ENCODE data around the gene MINDY1.
A peak's percentile ranks its signal among the peaks of the same experiment; 100 is the strongest.

MINDY1 gene

DNA sequence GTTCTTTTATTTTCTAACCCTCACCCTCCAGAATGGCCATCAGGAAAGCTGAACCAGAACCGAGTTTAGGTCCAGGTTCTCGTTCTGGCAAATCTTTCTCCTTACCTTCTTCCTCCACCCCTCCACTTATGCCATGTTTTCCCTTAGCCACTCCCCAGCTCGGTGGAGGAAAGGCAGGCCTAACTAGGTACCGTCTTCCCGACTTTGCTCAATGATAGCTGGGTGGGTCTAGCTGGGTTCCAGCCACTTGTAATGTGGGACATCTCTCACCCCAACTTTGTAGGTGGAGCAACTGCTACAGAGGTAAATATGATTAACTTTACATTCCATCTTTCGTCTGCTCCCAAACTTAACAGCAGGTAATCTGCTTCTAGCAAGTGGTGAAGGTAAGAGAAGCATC is 30.3 kb upstream of the MINDY1 start:
- in situ Hi-C loops (cut with MboI; ENCODE audit: low pct_unique_long_range_greater_than_20kb, low sequenced_read_pairs, unreplicated experiment) = no loop called here
- no peak for DNase-seq (ENCODE audit: low spot score)
- TF ChIP-seq, protein P1, sequence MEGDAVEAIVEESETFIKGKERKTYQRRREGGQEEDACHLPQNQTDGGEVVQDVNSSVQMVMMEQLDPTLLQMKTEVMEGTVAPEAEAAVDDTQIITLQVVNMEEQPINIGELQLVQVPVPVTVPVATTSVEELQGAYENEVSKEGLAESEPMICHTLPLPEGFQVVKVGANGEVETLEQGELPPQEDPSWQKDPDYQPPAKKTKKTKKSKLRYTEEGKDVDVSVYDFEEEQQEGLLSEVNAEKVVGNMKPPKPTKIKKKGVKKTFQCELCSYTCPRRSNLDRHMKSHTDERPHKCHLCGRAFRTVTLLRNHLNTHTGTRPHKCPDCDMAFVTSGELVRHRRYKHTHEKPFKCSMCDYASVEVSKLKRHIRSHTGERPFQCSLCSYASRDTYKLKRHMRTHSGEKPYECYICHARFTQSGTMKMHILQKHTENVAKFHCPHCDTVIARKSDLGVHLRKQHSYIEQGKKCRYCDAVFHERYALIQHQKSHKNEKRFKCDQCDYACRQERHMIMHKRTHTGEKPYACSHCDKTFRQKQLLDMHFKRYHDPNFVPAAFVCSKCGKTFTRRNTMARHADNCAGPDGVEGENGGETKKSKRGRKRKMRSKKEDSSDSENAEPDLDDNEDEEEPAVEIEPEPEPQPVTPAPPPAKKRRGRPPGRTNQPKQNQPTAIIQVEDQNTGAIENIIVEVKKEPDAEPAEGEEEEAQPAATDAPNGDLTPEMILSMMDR (IDR thresholded peaks at IDR 0.05; ENCODE audit: extremely low read depth, insufficient read depth, missing control alignments) = no peak

DNA sequence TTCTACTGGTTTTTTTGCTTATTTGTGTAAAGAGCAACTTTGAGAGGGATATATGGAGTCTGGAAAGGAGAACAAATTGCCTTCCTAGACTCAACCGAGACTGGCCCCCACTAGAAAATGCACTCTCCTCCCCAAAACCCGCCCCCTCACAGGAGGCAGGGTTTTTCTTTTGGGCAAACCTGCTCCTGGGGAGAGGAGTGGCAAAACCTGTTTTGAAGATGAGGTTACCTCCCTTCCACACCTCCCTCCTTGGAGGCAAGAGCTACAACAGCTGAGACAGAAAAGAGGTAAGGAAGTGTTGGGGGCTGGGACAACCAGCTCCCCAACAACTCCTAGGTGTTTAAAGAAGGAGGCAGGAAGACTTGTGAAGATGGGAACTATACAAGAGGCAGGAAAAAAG is 29.7 kb upstream of the MINDY1 start, which contains the start of gene BNIPL:
Gene BNIPL (plus strand): TSS at position 231 of the 400 bp plus-strand sequence. CDS start 140 bp downstream, at position 371.
- no peak for DNase-seq (ENCODE audit: low spot score)
- in situ Hi-C loops (cut with MboI; ENCODE audit: low pct_unique_long_range_greater_than_20kb, low sequenced_read_pairs, unreplicated experiment) = no loop called here
- TF ChIP-seq, protein P1 (IDR thresholded peaks at IDR 0.05; ENCODE audit: extremely low read depth, insufficient read depth, missing control alignments) = no peak

DNA sequence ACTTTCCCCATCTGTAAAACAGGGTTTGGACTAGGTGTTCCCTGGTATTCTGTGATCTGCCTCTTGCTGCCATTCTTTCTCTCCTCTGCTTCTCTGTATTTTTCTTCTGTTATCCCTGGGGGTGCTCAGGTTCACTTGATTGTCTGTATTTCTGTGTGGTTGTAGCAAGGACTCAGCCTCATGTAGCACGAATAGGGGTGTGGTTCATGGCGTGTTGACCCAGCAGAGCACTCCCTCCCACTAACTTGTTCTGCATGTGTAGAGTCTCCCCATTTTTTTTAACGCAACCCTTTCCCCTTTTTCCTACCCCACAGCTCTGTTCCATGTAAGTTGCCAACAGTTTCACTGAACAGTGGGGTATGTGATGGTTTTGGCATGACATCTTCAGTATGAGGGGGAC is 28.5 kb upstream of the MINDY1 start:
- in situ Hi-C loops (cut with MboI; ENCODE audit: low pct_unique_long_range_greater_than_20kb, low sequenced_read_pairs, unreplicated experiment) = no loop called here
- DNase-seq (ENCODE audit: low spot score) = no peak
- TF ChIP-seq, protein P1 (IDR thresholded peaks at IDR 0.05; ENCODE audit: extremely low read depth, insufficient read depth, missing control alignments) = no peak

DNA sequence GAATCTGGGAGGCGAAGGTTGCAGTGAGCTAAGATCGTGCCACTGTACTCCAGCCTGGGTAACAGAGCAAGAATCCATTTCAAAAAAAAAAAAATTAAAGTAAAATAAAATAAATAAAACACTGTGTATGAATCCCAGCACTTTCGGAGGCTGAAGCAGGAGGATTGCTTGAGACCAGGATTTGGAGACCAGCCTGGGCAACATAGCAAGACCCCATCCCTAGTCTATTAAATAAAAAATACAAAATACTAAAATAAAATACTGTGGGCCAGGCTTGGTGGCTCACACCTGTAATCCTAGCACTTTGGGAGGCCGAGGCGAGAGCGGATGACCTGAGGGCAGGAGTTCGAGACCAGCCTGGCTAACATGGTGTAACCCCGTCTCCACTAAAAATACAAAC is 25.5 kb upstream of the MINDY1 start:
- no peak for DNase-seq (ENCODE audit: low spot score)
- TF ChIP-seq, protein P1 (IDR thresholded peaks at IDR 0.05; ENCODE audit: extremely low read depth, insufficient read depth, missing control alignments) = no peak
- in situ Hi-C loops (cut with MboI; ENCODE audit: low pct_unique_long_range_greater_than_20kb, low sequenced_read_pairs, unreplicated experiment) = no loop called here

DNA sequence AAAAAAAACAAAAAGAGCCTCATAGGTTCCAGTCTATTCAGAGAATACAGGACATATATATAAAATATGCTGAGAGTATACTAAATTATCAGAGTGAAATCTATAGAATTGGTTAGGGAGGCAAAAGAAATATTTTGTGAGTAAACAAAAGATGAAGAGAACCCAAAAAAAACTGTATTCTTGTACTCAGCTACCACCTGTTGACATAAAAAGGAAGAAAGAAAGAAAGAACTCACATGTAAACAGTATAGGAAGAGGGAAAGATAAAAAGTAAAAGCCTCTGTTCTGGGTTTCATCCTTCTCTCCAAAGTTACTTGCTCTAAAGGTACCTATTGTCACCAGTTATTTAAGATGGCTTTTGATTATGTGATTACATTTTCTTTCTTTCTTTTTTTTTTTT is 19.8 kb upstream of the MINDY1 start:
- no peak for DNase-seq (ENCODE audit: low spot score)
- in situ Hi-C loops (cut with MboI; ENCODE audit: low pct_unique_long_range_greater_than_20kb, low sequenced_read_pairs, unreplicated experiment) = no loop called here

DNA sequence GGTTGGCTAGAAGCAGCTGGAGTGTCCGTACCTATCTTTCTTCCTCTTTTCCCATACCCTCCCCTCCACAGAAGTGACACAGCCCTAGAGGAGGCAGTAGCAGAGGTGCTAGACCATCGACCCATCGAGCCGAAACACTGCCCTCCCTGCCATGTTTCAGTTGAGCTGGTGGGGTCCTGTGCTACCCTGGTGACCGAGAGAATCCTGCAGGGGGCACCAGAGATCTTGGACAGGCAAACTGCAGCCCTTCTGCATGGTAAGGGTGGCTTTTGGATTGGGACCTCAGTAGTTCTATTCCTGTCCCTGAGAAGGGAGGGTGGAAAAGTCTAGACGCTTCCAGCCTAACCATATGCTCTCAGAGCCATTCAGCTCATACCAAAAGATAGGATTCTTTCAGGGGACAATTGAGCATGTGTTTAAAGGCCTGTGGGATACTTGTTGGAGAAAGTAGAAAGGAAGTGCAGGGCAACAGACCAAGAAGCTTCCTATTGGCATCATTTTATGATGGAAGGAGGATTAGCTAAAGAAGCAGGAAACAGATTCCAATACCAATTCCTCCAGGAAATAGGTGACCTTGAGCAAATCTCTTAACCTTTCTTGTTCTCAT is 17.9 kb upstream of the MINDY1 start:
- TF ChIP-seq, protein P1 (IDR thresholded peaks at IDR 0.05; ENCODE audit: extremely low read depth, insufficient read depth, missing control alignments) = peak; percentile 84
- peak; percentile 82 for DNase-seq (ENCODE audit: low spot score)
- in situ Hi-C loops (cut with MboI; ENCODE audit: low pct_unique_long_range_greater_than_20kb, low sequenced_read_pairs, unreplicated experiment) = no loop called here

More for the DNA sequence above, 19.8 kb upstream of the MINDY1 start:
- TF ChIP-seq, protein P1 (IDR thresholded peaks at IDR 0.05; ENCODE audit: extremely low read depth, insufficient read depth, missing control alignments) = no peak
